HepG2 (cell line): ENCODE data around the gene NKAIN4. TPM values are rescaled to one million over a fixed set of nuclear protein-coding genes. Genes with fewer than 3 reads are reported as not detected.

ENCODE experiments used
- AKNA ChIP-seq: sonication (generic); formaldehyde crosslinking; IDR thresholded peaks from 2 replicates; pipeline ENCODE4 v1.4.0; 2020; ENCODE audit warnings: missing genetic modification reagents, borderline replicate concordance
- ARID3A ChIP-seq: IDR thresholded peaks from 2 replicates; pipeline ENCODE4 v1.6.1; 2012; ENCODE audit warnings: low read depth, low read length, improper control_type of control experiment
- ATM ChIP-seq: fragments of 450-650 bp; IDR thresholded peaks from 2 replicates; pipeline ENCODE4 v1.7.1; 2017; ENCODE audit warnings: mild to moderate bottlenecking, borderline replicate concordance
- CSRNP2 ChIP-seq: sonication (generic); formaldehyde crosslinking; conservative IDR thresholded peaks from 2 replicates; pipeline ENCODE4 v1.8.0; 2022; ENCODE audit warnings: low read depth, missing genetic modification reagents
- LRRFIP1 ChIP-seq: sonication (generic); formaldehyde crosslinking; conservative IDR thresholded peaks from 2 replicates; pipeline ENCODE4 v1.4.0; 2020; ENCODE audit warnings: missing genetic modification reagents
- RELA ChIP-seq: sonication (generic); formaldehyde crosslinking; IDR thresholded peaks from 2 replicates; pipeline ENCODE4 v1.4.0; 2020; ENCODE audit warnings: missing genetic modification reagents
- SRSF1 ChIP-seq: fragments of 200-400 bp; formaldehyde crosslinking; optimal IDR thresholded peaks from 2 replicates; pipeline ENCODE3; 2017; ENCODE audit warnings: mild to moderate bottlenecking, low read depth, low read length, moderate library complexity
- TCF12 ChIP-seq, 2 experiments: fragments of 450-650 bp in 1 of 2; sonication (generic) in 1 of 2; formaldehyde crosslinking in 1 of 2; IDR thresholded peaks; 2 replicates each; pipeline versions ENCODE4 v1.6.1 to v1.8.0; 2017 to 2022; ENCODE audit warnings: antibody characterized with exemption in 1 of 2, mild to moderate bottlenecking in 1 of 2, missing genetic modification reagents in 1 of 2, moderate library complexity in 1 of 2
- YEATS4 ChIP-seq: sonication (generic); formaldehyde crosslinking; IDR thresholded peaks from 2 replicates; pipeline ENCODE4 v1.4.0; 2020; ENCODE audit warnings: missing genetic modification reagents, borderline replicate concordance
- ZBTB8A ChIP-seq: sonication (generic); formaldehyde crosslinking; IDR thresholded peaks from 2 replicates; pipeline ENCODE4 v1.4.0; 2020; ENCODE audit warnings: mild to moderate bottlenecking, low read depth, missing genetic modification reagents, borderline replicate concordance
- ZFP37 ChIP-seq: sonication (generic); formaldehyde crosslinking; IDR thresholded peaks from 2 replicates; pipeline ENCODE4 v1.4.0; 2020; ENCODE audit warnings: missing genetic modification reagents, borderline replicate concordance
- ZNF207 ChIP-seq: fragments of 450-650 bp; IDR thresholded peaks from 2 replicates; pipeline ENCODE4 v1.6.1; 2016; ENCODE audit warnings: antibody characterized with exemption, borderline replicate concordance
- ZNF224 ChIP-seq: sonication (generic); formaldehyde crosslinking; IDR thresholded peaks from 2 replicates; pipeline ENCODE4 v1.5.0; 2020; ENCODE audit warnings: mild to moderate bottlenecking, missing genetic modification reagents
- ZNF572 ChIP-seq: sonication (generic); formaldehyde crosslinking; IDR thresholded peaks from 2 replicates; pipeline ENCODE4 v1.5.1; 2020; ENCODE audit warnings: mild to moderate bottlenecking, missing genetic modification reagents
- polyA plus RNA-seq, 8 experiments: library from polyadenylated mRNA; depleted of rRNA in 3 of 8; stranded (reverse) in 7 of 8; unstranded in 1 of 8; fragments of >200 nt; fragmentation: Illumina TruSeq in 4 of 8; extraction: Trizol in 4 of 8; gene quantifications; 2 replicates each; pipeline versions ENCODE4 v1.2.1 to v1.2.3, GENCODE V29; 2011 to 2016; ENCODE audit warnings: low read depth in 4 of 8, missing spikeins in 1 of 8, mixed read lengths in 1 of 8; ENCODE audit not compliant: insufficient read depth in 1 of 8
- total RNA-seq, 5 experiments: library from RNA; depleted of rRNA; stranded (reverse); fragments of >200 nt; fragmentation: Illumina TruSeq; extraction: Trizol; gene quantifications; 2 replicates each; pipeline ENCODE4 v1.2.3, GENCODE V29; 2016; ENCODE audit warnings: low read depth in 1 of 5

NKAIN4 gene
- total and polyA plus RNA-seq, 2 of the 13 experiments (the other 11 are each of a cell fraction or from before 2014, with no cell fraction given), result not detected

GRCh38 chr20:63216041-63216848 lies 38.0 kb downstream of the NKAIN4 start, which contains the start of gene YTHDF1 (continued):
- TF ChIP-seq AKNA (CRISPR knock-in tag) (peak; percentile 98; the same call in 1 of the 2 replicates), TCF12 (IDR thresholded peaks at IDR 0.05) (no peak), TCF12 (CRISPR knock-in tag; IDR thresholded peaks at IDR 0.05) (peak; percentile 92; the same call in 1 of the 2 replicates), ZNF224 (CRISPR knock-in tag) (peak; percentile 87), ZNF207 (no peak), ZFP37 (CRISPR knock-in tag) (peak; percentile 97), YEATS4 (peak; percentile 92), ATM (no peak), ZBTB8A (CRISPR knock-in tag) (peak; percentile 91; the same call in 1 of the 2 replicates), ARID3A (no peak), LRRFIP1 (CRISPR knock-in tag) (no peak; the same call in 1 of the 2 replicates), SRSF1 (no peak), ZNF572 (CRISPR knock-in tag) (peak; percentile 92; the same call in 1 of the 2 replicates), RELA (CRISPR knock-in tag) (no peak), CSRNP2 (CRISPR knock-in tag) (no peak)
